Measurements from ENCODE around the gene NUMA1. TPM values are rescaled to one million over a fixed set of nuclear protein-coding genes. Genes with fewer than 3 reads are reported as not detected.

Gene NUMA1
- total RNA-seq, 3 donors from 2014 or later (not counting 1 experiment from before 2014, with no cell fraction given), result 261 to 290 (median 262) TPM

- no peak overlapping the region for H3K27ac ChIP-seq (ENCODE audit: low read length)
- 97% methylated on average over 8 of the region's 8 CpGs for WGBS (ENCODE audit: insufficient coverage)
- TF ChIP-seq CTCF (IDR thresholded peaks at IDR 0.05), result no peak
- Mint-ChIP-seq H3K9me3 (no peaks in the 10 kb centered on the region), H3K4me1 (peaks cover 0 to 10% of the 10 kb centered on the region in 2 donors), H3K4me3 (no peak overlapping the region), H3K27me3 (ENCODE audit: low read depth in 2 of 2) (no peaks in the 10 kb centered on the region), H3K27ac (peak overlapping the region; percentile 16 to 18), H3K36me3 (peaks cover 6% of the 10 kb centered on the region)
- intact Hi-C loops (cut with micrococcal nuclease), result no loop called here
- peaks cover 90% of the 10 kb centered on the region for H3K36me3 ChIP-seq (ENCODE audit: control insufficient read depth, insufficient read depth, low read length)
- H3K4me3 ChIP-seq (ENCODE audit: low read length), result no peak overlapping the region
- no peaks in the 10 kb centered on the region for H3K9me3 ChIP-seq (ENCODE audit: control insufficient read depth, insufficient read depth, low read length)
- H3K4me1 ChIP-seq (ENCODE audit: control insufficient read depth, insufficient read depth, low read length), result no peaks in the 10 kb centered on the region
- peak in 1 of 3 donors; percentile 11 for ATAC-seq
- DNase-seq, result no peak
- H3K27me3 ChIP-seq (ENCODE audit: control insufficient read depth, insufficient read depth, low read length), result no peaks in the 10 kb centered on the region
These were observed 73.8 kb downstream of the NUMA1 start for GRCh38 chr11:72006309-72007088.

GRCh38 chr11:72005347-72006260, 74.7 kb downstream of the NUMA1 start:
- intact Hi-C loops (cut with micrococcal nuclease), result no loop called here
- H3K4me3 Mint-ChIP-seq, result no peak overlapping the region
- ATAC-seq (no peak), DNase-seq (no peak)
- TF ChIP-seq CTCF (IDR thresholded peaks at IDR 0.05), result no peak
- H3K27me3 Mint-ChIP-seq (ENCODE audit: low read depth in 2 of 2), result no peaks in the 10 kb centered on the region
- H3K36me3 Mint-ChIP-seq, result peaks cover 6% of the 10 kb centered on the region
- peak overlapping the region in 1 of 2 donors; percentile 18 for H3K27ac Mint-ChIP-seq
- no peak overlapping the region for H3K27ac ChIP-seq (ENCODE audit: low read length)
- no peaks in the 10 kb centered on the region for H3K27me3 ChIP-seq (ENCODE audit: control insufficient read depth, insufficient read depth, low read length)
- H3K9me3 Mint-ChIP-seq, result no peaks in the 10 kb centered on the region
- no peak overlapping the region for H3K4me3 ChIP-seq (ENCODE audit: low read length)
- no peaks in the 10 kb centered on the region for H3K4me1 ChIP-seq (ENCODE audit: control insufficient read depth, insufficient read depth, low read length)
- H3K36me3 ChIP-seq (ENCODE audit: control insufficient read depth, insufficient read depth, low read length), result peaks cover 83% of the 10 kb centered on the region
- no peaks in the 10 kb centered on the region for H3K9me3 ChIP-seq (ENCODE audit: control insufficient read depth, insufficient read depth, low read length)
- WGBS (ENCODE audit: insufficient coverage), result 95% methylated on average over 20 of the region's 20 CpGs
- peaks cover 0 to 10% of the 10 kb centered on the region in 2 donors for H3K4me1 Mint-ChIP-seq

- H3K9me3 Mint-ChIP-seq, result no peaks in the 10 kb centered on the region
- peaks cover under 1 to 14% of the 10 kb centered on the region in 2 donors for H3K4me1 Mint-ChIP-seq
- intact Hi-C loops (cut with micrococcal nuclease), result no loop called here
- Histone ChIP-seq H3K27me3 (ENCODE audit: control insufficient read depth, insufficient read depth, low read length) (no peaks in the 10 kb centered on the region), H3K4me1 (ENCODE audit: control insufficient read depth, insufficient read depth, low read length) (peaks cover 4% of the 10 kb centered on the region), H3K9me3 (ENCODE audit: control insufficient read depth, insufficient read depth, low read length) (no peaks in the 10 kb centered on the region), H3K36me3 (ENCODE audit: control insufficient read depth, insufficient read depth, low read length) (peaks cover 75% of the 10 kb centered on the region), H3K27ac (ENCODE audit: low read length) (no peak overlapping the region), H3K4me3 (ENCODE audit: low read length) (no peak overlapping the region)
- peak overlapping the region in 1 of 2 donors; percentile 46 for H3K27ac Mint-ChIP-seq
- no peak for DNase-seq
- WGBS (ENCODE audit: insufficient coverage), result 93% methylated on average over 16 of the region's 16 CpGs
- no peaks in the 10 kb centered on the region for H3K27me3 Mint-ChIP-seq (ENCODE audit: low read depth in 2 of 2)
- no peak for TF ChIP-seq CTCF (IDR thresholded peaks at IDR 0.05)
- peaks cover 6% of the 10 kb centered on the region for H3K36me3 Mint-ChIP-seq
- ATAC-seq, result no peak
- no peak overlapping the region for H3K4me3 Mint-ChIP-seq
These were observed 75.6 kb downstream of the NUMA1 start for GRCh38 chr11:72004515-72005346.
